Brain microvascular endothelial cell (primary cell): ENCODE measurements around the gene LBX1.

Experiments used
- DNase-seq: peaks from one replicate; pipeline ENCODE4 v3.0.0-alpha.2; 2020
- H3K27ac ChIP-seq: fragments of 250-450 bp; sonication (Bioruptor Pico); 2 replicates; pipeline ENCODE4 v1.5.1; 2020; ENCODE audit warnings: mild to moderate bottlenecking, moderate library complexity
- H3K27me3 ChIP-seq: fragments of 250-450 bp; sonication (Bioruptor Pico); replicated peaks from 2 replicates; pipeline ENCODE4 v1.5.1; 2020; ENCODE audit warnings: mild to moderate bottlenecking
- H3K36me3 ChIP-seq: fragments of 250-450 bp; sonication (Bioruptor Pico); replicated peaks from 2 replicates; pipeline ENCODE4 v1.5.1; 2020; ENCODE audit warnings: mild to moderate bottlenecking
- H3K4me3 ChIP-seq: 2 replicates; pipeline ENCODE4 v1.5.1; 2011; ENCODE audit warnings: low read depth, mild to moderate bottlenecking, control low read depth, low read length, moderate library complexity
- CTCF ChIP-seq: IDR thresholded peaks from 2 replicates; pipeline ENCODE4 v1.5.1; 2011; ENCODE audit warnings: low read depth, mild to moderate bottlenecking, moderate library complexity, low read length, control low read depth, inconsistent platforms; ENCODE audit errors: missing control alignments
- in situ Hi-C: cut with HindIII; loops from 2 replicates; pipeline ENCODE4 v1.10.0; 2017; ENCODE audit warnings: low sequenced_read_pairs, low pct_ligation_motif_present

LBX1 gene

GRCh38 chr10:101235766-101236165 is 6.5 kb upstream of the LBX1 start:
- no peak overlapping the region for H3K4me3 ChIP-seq
- no peak overlapping the region for H3K27ac ChIP-seq
- in situ Hi-C loops: no loop called here
- H3K27me3 ChIP-seq: peaks cover 97% of the 10 kb centered on the region
- no peak for TF ChIP-seq CTCF
- no peaks in the 10 kb centered on the region for H3K36me3 ChIP-seq
- DNase-seq: no peak

GRCh38 chr10:101234333-101234732 is 5.1 kb upstream of the LBX1 start:
- no peak for TF ChIP-seq CTCF
- Histone ChIP-seq H3K4me3 (no peak overlapping the region), H3K27ac (no peak overlapping the region), H3K36me3 (no peaks in the 10 kb centered on the region), H3K27me3 (peaks cover 97% of the 10 kb centered on the region)
- no peak for DNase-seq
- in situ Hi-C loops: no loop called here

DNA sequence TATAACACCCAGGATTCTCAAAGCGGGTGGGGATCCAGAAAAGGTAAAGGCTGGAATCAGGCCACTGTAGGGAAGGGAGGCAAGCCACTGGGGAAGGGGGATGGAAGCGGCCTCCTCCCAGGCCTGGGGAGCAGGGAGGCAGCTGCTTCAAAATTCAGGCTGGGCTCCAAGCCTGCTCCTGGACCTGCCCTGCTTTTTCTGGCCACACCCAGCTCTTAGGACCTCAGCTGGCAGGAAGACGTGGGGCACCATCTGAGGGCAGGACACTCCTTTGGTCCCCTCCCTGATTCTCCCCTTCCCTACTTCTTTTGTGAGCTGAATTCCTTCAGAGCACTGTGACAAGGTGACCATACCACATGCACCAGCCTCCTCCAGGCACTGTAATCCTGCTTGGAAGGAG is 4.6 kb upstream of the LBX1 start:
- Histone ChIP-seq H3K27me3 (peaks cover 97% of the 10 kb centered on the region), H3K27ac (no peak overlapping the region), H3K4me3 (no peak overlapping the region), H3K36me3 (no peaks in the 10 kb centered on the region)
- in situ Hi-C loops: no loop called here
- TF ChIP-seq CTCF: no peak
- no peak for DNase-seq

GRCh38 chr10:101233443-101233842 is 4.2 kb upstream of the LBX1 start:
- H3K27ac ChIP-seq: no peak overlapping the region
- TF ChIP-seq CTCF: no peak
- H3K27me3 ChIP-seq: peaks cover 97% of the 10 kb centered on the region
- in situ Hi-C loops: no loop called here
- no peak for DNase-seq
- H3K4me3 ChIP-seq: no peak overlapping the region
- no peaks in the 10 kb centered on the region for H3K36me3 ChIP-seq

DNA sequence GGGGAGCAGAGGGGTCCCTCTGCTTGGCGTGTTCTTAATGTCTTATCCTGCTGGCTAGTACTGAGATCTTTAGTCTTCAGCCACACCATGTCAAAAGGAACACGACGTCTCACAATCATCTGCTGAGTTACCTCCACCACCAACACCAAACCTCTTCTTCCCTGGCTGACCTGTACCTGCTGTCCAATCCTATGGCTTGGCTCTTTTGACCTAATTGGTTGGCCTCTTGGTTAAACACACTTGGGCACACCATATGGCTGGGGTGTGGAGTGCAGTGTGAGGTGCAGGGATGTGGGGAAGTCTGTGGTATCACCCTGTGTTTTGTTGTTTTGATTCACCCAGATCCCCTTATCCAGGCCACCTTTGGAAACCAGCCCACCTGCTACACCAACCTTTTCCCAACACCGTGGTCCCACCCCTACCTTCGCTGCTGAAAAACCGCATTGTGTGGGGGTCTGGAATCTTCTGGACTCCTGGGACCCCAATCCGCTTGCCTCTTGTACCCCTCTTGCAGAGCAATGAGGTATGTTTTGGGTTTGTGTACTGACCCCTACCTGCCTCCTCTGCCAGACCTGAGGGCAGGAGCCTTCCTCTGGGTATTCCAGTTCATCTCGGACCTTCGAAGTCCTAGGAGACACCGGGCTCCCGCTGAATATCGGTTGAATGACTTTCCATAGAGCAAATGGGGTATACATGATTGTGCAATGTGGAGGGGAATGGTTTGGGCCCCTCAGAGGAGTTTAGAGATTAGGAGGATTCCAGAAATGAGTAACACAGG is 2.8 kb upstream of the LBX1 start:
- in situ Hi-C loops: no loop called here
- Histone ChIP-seq H3K4me3 (no peak overlapping the region), H3K27ac (no peak overlapping the region), H3K36me3 (no peaks in the 10 kb centered on the region), H3K27me3 (peaks cover 97% of the 10 kb centered on the region)
- DNase-seq: no peak
- TF ChIP-seq CTCF: no peak

DNA sequence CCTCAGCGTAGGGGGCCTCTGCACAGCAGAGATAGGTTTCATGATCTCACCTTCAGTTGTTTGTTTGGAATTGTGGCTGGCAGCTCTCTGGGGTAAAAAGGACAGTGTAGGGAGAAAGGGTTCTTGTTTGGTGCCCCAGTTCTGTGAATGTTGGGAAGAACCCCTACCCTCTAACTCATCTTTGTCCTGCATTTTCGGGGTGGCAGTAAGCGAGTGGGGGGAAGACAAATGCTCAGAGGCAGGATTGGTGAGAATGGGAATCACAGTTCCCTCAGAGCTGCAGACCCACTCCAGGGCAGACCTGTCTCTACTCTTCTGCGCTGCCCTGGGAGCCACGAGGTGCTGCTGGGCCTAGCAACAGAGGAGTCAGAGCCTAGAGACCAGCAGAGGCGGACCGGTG is 1.8 kb upstream of the LBX1 start:
- H3K27me3 ChIP-seq: peaks cover 97% of the 10 kb centered on the region
- no peak for TF ChIP-seq CTCF
- H3K36me3 ChIP-seq: no peaks in the 10 kb centered on the region
- DNase-seq: no peak
- no peak overlapping the region for H3K27ac ChIP-seq
- H3K4me3 ChIP-seq: no peak overlapping the region
- in situ Hi-C loops: no loop called here
